GM18868 (cell line): Measurements from ENCODE around the gene LTO1.

Source experiments
- ATAC-seq: cut with Tn5 transposase; IDR thresholded peaks from one replicate; pipeline ENCODE4 v1.9.1; 2021; ENCODE audit warnings: mild to moderate bottlenecking, moderate library complexity; ENCODE audit not compliant: unreplicated experiment

LTO1 gene

GRCh38 chr11:69647390-69647748, 27.8 kb downstream of the LTO1 start:
- no peak for ATAC-seq

- ATAC-seq, result no peak
These were observed 28.4 kb downstream of the LTO1 start for GRCh38 chr11:69646493-69647389.

- no peak for ATAC-seq
These were observed 29.2 kb downstream of the LTO1 start for GRCh38 chr11:69645801-69646492.

DNA sequence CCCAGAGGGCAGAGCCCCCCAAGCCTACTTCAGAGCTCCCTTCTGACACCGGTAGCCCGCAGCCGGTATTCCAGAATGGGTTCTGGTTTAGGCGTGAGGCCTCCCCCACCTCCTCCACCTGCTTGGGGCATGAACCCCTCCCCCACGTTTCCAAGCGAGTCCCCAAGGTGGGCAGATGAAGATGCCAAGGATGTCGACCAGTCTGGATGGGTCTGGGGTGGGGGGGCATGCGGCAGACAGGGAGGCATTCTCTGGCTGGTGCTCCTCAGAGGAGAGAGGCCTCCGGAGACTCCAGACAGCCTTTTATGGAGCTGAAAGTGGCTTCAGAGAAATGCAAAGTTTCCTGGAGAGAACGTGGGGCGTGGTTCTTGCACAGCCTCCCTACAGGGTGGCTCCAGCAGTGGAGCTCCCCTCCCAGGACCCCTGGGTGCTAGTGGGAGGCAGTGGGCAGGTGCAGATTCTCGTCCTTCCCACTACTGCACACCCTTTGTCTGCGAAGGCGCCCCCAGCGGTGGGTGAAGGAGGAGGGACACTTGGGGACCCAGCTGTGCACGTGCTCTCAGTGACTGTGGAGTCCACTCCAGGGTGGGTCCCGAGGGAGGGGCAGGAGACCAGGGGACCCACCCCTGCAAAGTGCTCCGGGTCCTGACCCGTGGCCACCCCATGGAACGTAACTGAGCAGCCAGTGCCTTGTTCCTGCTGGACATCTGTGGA, 30.0 kb downstream of the LTO1 start:
- ATAC-seq, result no peak

DNA sequence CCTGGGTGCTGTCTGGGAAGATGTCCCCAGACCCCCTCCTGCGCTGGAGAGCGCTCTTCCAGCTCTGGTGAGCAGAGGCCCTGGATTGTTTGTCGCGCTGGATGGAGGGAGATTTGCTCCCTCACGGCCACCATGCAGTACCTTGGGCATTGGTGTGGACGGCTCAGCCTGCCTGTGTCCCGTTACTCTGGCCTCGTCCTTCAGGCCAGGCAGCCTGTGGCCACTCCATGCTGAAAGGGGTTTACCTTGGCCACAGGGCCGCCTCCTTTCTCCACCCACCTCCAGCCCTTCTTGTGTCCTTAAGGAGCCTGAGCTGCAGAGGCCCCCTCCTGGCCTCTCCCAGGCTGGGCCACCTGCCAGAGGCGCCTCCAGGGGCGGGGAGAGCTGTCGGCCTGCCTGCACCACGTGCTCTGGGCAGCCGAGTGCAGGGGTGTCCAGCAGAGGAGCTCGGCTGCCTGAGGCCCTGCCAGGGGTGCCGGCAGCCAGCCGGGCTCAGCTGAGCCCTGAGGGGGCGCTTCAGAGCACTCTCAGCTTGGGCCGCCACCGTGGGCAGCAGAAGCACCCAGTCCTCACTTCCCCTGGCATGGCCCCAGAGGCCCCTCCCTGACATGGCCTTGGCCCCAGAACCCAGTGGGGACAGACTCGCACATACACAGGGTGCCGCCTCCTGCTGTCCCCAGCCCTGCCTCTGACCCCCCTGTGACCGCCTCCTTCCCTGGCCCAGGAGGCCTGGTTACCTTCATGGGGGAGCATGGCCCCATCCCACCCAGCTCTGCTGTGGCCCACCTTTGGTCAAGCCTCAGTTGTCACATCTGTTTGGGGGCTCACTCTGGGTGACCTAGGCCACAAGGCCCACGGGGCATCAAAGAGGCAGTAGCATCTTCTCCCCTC, 30.8 kb downstream of the LTO1 start:
- ATAC-seq, result no peak

GRCh38 chr11:69643646-69644045, 31.5 kb downstream of the LTO1 start:
- no peak for ATAC-seq

- peak; percentile 47 for ATAC-seq
These were observed 32.1 kb downstream of the LTO1 start for GRCh38 chr11:69642913-69643632.

DNA sequence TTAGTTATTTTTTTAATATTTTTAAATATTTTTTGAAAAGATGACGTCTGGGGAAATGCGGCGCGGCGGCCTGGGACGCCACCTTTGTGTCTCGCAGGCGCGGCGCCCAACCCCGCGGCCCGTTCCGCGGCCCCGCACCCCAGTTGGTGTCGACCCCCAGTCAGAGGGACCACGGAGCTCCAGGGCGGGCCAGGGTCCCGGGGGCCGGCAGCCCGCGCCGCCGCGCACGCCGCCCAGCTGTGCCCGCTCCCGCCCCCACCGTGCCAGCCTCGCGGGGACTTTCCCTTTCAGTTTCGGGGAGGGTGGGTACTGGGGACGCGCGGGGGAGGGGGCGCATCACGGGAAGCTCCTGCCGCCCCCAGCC, 32.6 kb downstream of the LTO1 start:
- ATAC-seq, result no peak

- no peak for ATAC-seq
These were observed 33.2 kb downstream of the LTO1 start for GRCh38 chr11:69641681-69642548.

GRCh38 chr11:69640995-69641581, 34.1 kb downstream of the LTO1 start, which contains the start of gene CCND1:
Gene CCND1 (plus strand): TSS chr11:69641156. CDS start chr11:69641314, 158 bp downstream.
- no peak for ATAC-seq

DNA sequence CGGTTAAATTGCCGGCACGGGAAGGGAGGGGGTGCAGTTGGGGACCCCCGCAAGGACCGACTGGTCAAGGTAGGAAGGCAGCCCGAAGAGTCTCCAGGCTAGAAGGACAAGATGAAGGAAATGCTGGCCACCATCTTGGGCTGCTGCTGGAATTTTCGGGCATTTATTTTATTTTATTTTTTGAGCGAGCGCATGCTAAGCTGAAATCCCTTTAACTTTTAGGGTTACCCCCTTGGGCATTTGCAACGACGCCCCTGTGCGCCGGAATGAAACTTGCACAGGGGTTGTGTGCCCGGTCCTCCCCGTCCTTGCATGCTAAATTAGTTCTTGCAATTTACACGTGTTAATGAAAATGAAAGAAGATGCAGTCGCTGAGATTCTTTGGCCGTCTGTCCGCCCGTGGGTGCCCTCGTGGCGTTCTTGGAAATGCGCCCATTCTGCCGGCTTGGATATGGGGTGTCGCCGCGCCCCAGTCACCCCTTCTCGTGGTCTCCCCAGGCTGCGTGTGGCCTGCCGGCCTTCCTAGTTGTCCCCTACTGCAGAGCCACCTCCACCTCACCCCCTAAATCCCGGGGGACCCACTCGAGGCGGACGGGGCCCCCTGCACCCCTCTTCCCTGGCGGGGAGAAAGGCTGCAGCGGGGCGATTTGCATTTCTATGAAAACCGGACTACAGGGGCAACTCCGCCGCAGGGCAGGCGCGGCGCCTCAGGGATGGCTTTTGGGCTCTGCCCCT, 34.7 kb downstream of the LTO1 start:
- ATAC-seq, result no peak

GRCh38 chr11:69639831-69640230, 35.3 kb downstream of the LTO1 start:
- ATAC-seq, result no peak

GRCh38 chr11:69638941-69639681, 36.0 kb downstream of the LTO1 start:
- ATAC-seq, result no peak

GRCh38 chr11:69637941-69638871, 36.9 kb downstream of the LTO1 start:
- ATAC-seq, result no peak

DNA sequence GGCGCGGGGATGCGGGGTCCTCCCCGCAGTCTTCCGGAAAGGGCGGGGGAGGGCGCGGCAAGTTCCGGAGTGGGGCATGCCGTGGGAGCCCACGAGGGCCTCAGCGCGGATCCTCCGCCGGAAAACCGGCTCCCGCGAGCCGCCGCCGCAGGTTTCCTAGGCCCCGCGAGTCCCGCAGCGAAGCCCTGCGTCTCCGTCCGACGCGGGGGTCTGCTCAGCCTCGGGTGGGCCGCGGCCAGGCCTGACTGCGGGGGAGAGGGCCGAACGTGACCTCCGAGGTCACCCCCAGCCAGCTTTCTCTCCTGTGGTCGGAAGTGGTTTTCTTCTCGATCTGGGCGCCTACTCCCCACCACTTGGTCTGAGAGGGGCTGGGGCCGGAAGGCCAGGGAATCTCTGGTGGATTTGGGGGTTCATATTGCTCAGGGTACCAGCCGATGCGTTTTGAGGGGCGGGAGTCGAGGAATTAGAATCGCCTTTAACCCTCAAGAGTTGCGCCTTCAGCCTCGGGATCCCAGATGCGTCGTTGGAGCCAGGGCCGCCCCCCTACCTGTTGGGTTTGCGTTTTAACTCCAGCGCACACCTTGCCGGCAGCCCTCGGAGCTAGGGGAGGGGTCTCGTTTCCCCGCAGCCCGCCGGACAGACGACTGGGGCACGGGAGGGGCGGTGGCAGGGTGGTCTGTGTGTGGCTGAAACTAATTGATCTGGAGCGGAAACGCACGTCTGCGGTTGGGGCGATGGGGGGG, 37.8 kb downstream of the LTO1 start:
- no peak for ATAC-seq
